Measurements from ENCODE around the gene DGLUCY.

DNA sequence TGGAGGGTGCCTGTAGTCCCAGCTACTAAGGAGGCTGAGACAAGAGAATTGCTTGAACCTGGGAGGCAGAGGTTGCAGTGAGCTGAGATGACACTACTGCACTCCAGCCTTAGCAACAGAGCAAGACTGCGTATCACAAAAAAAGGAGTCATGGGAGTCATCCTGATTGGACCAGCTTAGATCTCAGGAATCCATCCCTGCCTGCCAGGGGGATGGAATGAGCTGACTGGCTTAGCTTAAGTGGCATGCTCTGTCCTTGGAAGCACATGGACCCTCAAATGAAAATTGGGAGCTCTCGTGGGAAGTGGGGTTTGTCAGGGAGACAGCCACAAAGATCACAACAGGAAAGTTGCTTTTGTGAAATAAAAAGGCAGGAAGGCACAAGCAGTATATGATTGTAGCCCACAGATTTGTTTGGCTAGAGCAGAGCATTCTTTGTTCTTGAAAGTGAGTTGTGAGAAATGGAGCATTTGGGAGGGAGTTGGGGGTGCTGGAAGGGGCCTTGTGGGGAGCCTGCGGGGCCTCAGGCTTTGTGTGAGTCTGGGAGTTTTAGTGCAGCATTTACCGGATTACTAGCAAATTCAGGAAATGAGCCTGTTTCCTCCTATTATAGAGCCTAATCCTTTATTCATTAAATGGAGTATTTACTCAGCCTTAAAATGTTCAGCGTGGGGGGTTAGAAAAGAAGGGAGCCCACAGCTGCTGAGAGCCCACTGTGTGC lies 30.7 kb downstream of the DGLUCY start:
- TF ChIP-seq CHD1 (IDR thresholded peaks at IDR 0.05; ENCODE audit: low read depth, low read length) (no peak), CTCF (IDR thresholded peaks at IDR 0.05; ENCODE audit: control extremely low read depth in 1 of 3, insufficient read depth in 1 of 3, low read depth in 1 of 3, low read length in 3 of 3) (no peak), TEAD4 (IDR thresholded peaks at IDR 0.05; ENCODE audit: low read depth, low read length) (no peak), RFX5 (IDR thresholded peaks at IDR 0.05; ENCODE audit: borderline replicate concordance, low read depth, low read length) (no peak)
